Astrocyte of the hippocampus (primary cell): ENCODE measurements around the gene CASKIN1.
A peak's percentile ranks its signal among the peaks of the same experiment; 100 is the strongest.

Experiments
- DNase-seq: peaks from one replicate; pipeline ENCODE4 v3.0.0; 2011; ENCODE audit warnings: low read depth, low spot score

The CASKIN1 gene

GRCh38 chr16:2159175-2159838, 37.1 kb downstream of the CASKIN1 start:
- DNase-seq: peak; percentile 91

GRCh38 chr16:2158262-2158638, 38.2 kb downstream of the CASKIN1 start:
- DNase-seq: no peak

- DNase-seq: peak; percentile 29
Measured at GRCh38 chr16:2157480-2158261, 38.7 kb downstream of the CASKIN1 start.

GRCh38 chr16:2156849-2157224, 39.6 kb downstream of the CASKIN1 start:
- DNase-seq: no peak

GRCh38 chr16:2155977-2156848, 40.2 kb downstream of the CASKIN1 start:
- DNase-seq: peak; percentile 75

GRCh38 chr16:2155091-2155950, 41.1 kb downstream of the CASKIN1 start, which contains the start of gene TRAF7:
Gene TRAF7 (plus strand): TSS chr16:2155782. CDS start chr16:2163921, 8,139 bp downstream.
- DNase-seq: peak; percentile 100

GRCh38 chr16:2154533-2155090, 41.8 kb downstream of the CASKIN1 start:
- no peak for DNase-seq

GRCh38 chr16:2152695-2153506, 43.5 kb downstream of the CASKIN1 start:
- DNase-seq: peak; percentile 30

GRCh38 chr16:2151188-2152091, 45.0 kb downstream of the CASKIN1 start:
- peak; percentile 2 for DNase-seq

- peak; percentile 48 for DNase-seq
Measured at GRCh38 chr16:2150418-2151187, 45.8 kb downstream of the CASKIN1 start.

- peak; percentile 16 for DNase-seq
Measured at GRCh38 chr16:2149630-2150417, 46.6 kb downstream of the CASKIN1 start.

- peak; percentile 40 for DNase-seq
Measured at GRCh38 chr16:2148714-2149629, 47.4 kb downstream of the CASKIN1 start.

GRCh38 chr16:2147981-2148671, 48.3 kb downstream of the CASKIN1 start, which contains the start of gene RAB26:
Gene RAB26 (plus strand): TSS chr16:2148625. CDS start chr16:2148784, 159 bp downstream.
- DNase-seq: peak; percentile 82

GRCh38 chr16:2147378-2147777, 49.0 kb downstream of the CASKIN1 start:
- DNase-seq: no peak

- DNase-seq: no peak
Measured at GRCh38 chr16:2145843-2146242, 50.6 kb downstream of the CASKIN1 start.
